ENCODE measurements around the gene MNX1.

DNA sequence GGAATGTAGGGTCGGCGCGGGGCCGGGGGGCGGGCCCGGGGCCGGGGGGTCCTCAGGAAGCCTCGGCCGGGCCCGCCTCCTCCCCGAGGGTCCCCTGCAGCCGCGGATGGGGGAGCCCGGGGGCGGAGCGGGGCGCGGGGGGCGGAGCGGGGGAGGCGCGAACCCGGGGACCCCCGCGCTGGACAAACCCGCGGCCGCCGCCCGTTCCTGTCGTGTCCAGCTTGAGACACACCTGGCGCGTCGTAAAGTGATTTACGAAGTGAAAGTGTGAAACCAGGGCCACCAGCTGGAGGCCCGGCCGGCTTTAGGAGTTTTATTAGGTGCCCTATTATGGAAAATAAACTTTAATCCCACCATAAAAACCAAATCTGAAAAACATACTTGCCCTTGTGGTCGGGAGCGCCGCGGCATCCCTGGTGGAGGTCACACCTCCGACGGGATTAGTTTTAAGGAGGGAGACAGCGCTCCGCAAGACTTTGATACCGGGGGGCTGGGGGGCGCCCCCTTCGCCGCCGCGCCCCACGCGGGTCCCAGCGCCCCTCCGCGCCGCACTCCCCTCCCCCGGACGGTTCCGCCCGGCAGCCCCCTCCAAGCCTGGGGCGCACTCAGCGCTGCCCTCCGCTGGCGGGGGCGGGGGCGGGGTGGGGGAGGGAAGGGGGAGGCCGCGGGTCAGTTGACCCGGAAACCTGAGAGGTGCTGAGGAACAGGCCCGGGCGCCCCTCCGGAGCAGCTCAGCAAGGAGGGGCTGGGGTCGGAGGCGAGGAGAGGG, 10.3 kb downstream of the MNX1 start:
- TF ChIP-seq, protein P1, sequence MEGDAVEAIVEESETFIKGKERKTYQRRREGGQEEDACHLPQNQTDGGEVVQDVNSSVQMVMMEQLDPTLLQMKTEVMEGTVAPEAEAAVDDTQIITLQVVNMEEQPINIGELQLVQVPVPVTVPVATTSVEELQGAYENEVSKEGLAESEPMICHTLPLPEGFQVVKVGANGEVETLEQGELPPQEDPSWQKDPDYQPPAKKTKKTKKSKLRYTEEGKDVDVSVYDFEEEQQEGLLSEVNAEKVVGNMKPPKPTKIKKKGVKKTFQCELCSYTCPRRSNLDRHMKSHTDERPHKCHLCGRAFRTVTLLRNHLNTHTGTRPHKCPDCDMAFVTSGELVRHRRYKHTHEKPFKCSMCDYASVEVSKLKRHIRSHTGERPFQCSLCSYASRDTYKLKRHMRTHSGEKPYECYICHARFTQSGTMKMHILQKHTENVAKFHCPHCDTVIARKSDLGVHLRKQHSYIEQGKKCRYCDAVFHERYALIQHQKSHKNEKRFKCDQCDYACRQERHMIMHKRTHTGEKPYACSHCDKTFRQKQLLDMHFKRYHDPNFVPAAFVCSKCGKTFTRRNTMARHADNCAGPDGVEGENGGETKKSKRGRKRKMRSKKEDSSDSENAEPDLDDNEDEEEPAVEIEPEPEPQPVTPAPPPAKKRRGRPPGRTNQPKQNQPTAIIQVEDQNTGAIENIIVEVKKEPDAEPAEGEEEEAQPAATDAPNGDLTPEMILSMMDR (conservative IDR thresholded peaks at IDR 0.05; ENCODE audit: low read depth, low read length): no peak
- TF ChIP-seq POLR2A (IDR thresholded peaks at IDR 0.05; ENCODE audit: low read depth, low read length) (no peak), RAD21 (IDR thresholded peaks at IDR 0.05; ENCODE audit: low read length) (no peak), MAZ (IDR thresholded peaks at IDR 0.05; ENCODE audit: borderline replicate concordance, low read depth, low read length) (no peak), FOS (IDR thresholded peaks at IDR 0.05; ENCODE audit: low read depth, low read length) (no peak), RFX5 (IDR thresholded peaks at IDR 0.05; ENCODE audit: low read depth, low read length) (no peak), CHD1 (IDR thresholded peaks at IDR 0.05; ENCODE audit: low read depth, low read length) (no peak), BHLHE40 (IDR thresholded peaks at IDR 0.05; ENCODE audit: low read depth, low read length) (no peak), MAFK (IDR thresholded peaks at IDR 0.05; ENCODE audit: low read depth, low read length) (no peak), CEBPB (IDR thresholded peaks at IDR 0.05; ENCODE audit: low read depth, low read length) (no peak), MXI1 (IDR thresholded peaks at IDR 0.05; ENCODE audit: borderline replicate concordance, low read depth, low read length) (no peak), SMC3 (IDR thresholded peaks at IDR 0.05; ENCODE audit: low read depth, low read length) (no peak)
- TF ChIP-seq, protein P2, sequence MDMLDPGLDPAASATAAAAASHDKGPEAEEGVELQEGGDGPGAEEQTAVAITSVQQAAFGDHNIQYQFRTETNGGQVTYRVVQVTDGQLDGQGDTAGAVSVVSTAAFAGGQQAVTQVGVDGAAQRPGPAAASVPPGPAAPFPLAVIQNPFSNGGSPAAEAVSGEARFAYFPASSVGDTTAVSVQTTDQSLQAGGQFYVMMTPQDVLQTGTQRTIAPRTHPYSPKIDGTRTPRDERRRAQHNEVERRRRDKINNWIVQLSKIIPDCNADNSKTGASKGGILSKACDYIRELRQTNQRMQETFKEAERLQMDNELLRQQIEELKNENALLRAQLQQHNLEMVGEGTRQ (IDR thresholded peaks at IDR 0.05; ENCODE audit: low read depth, low read length): no peak

Measured in IMR-90 (cell line).